Bronchial epithelial cell (primary cell): ENCODE measurements around the gene TTC27. TPM values are rescaled to one million over a fixed set of nuclear protein-coding genes. Genes with fewer than 3 reads are reported as not detected.
A peak's percentile ranks its signal among the peaks of the same experiment; 100 is the strongest.

Experiments
- DNase-seq: peaks from one replicate; pipeline ENCODE4 v3.0.0-alpha.2; 2010; ENCODE audit warnings: low read depth
- FAIRE-seq: peaks from 2 replicates; lab custom pipeline; 2011; peaks lifted over from hg19 to GRCh38; lab: Jason Lieb, UNC
- H3K27me3 ChIP-seq: 2 replicates; pipeline ENCODE4 v1.5.1; 2011; ENCODE audit warnings: low read length; ENCODE audit not compliant: control insufficient read depth, insufficient read depth
- H3K36me3 ChIP-seq: 2 replicates; pipeline ENCODE4 v1.5.1; 2011; ENCODE audit warnings: low read length; ENCODE audit not compliant: control insufficient read depth, insufficient read depth
- H3K4me3 ChIP-seq: 2 replicates; pipeline ENCODE4 v1.5.1; 2011; ENCODE audit warnings: mild to moderate bottlenecking, low read depth, low read length, control low read depth
- total RNA-seq: library from RNA; depleted of rRNA; stranded (reverse); fragments of >200 nt; gene quantifications from 2 replicates; pipeline ENCODE4 v1.2.1, GENCODE V29; 2014
- TF ChIP-seq, protein P1 (sequence below): IDR thresholded peaks from 2 replicates; pipeline ENCODE4 v1.5.1; 2011; ENCODE audit warnings: mild to moderate bottlenecking, moderate library complexity, low read length, control low read depth, inconsistent platforms; ENCODE audit not compliant: insufficient read depth, severe bottlenecking

The TTC27 gene
- total RNA-seq, 1 donor from 2014 or later = 25.3 TPM

DNA sequence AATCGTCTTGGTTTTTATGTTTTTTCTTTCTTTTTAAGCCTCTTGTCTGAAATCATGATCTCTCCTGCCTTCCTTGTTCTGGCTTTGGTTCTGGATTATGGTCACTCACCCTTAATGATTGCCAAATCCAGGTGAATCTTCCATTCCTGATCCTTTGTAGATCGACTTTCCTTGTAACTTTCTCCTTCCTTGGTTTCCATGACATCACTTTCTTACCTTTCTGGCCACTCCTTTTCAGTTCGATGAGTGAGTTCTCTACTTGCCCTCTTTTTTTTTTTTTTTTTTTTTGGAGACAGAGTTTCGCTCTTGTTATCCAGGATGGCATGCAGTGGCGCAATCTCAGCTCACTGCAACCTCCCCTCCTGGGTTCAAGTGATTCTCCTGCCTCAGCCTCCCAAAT, 179.8 kb downstream of the TTC27 start:
- Histone ChIP-seq H3K4me3 (no peak overlapping the region), H3K27me3 (no peaks in the 10 kb centered on the region), H3K36me3 (no peaks in the 10 kb centered on the region)
- TF ChIP-seq, protein P1, sequence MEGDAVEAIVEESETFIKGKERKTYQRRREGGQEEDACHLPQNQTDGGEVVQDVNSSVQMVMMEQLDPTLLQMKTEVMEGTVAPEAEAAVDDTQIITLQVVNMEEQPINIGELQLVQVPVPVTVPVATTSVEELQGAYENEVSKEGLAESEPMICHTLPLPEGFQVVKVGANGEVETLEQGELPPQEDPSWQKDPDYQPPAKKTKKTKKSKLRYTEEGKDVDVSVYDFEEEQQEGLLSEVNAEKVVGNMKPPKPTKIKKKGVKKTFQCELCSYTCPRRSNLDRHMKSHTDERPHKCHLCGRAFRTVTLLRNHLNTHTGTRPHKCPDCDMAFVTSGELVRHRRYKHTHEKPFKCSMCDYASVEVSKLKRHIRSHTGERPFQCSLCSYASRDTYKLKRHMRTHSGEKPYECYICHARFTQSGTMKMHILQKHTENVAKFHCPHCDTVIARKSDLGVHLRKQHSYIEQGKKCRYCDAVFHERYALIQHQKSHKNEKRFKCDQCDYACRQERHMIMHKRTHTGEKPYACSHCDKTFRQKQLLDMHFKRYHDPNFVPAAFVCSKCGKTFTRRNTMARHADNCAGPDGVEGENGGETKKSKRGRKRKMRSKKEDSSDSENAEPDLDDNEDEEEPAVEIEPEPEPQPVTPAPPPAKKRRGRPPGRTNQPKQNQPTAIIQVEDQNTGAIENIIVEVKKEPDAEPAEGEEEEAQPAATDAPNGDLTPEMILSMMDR = no peak
- FAIRE-seq (no peak), DNase-seq (no peak)

GRCh38 chr2:32810909-32811495, 183.2 kb downstream of the TTC27 start:
- Histone ChIP-seq H3K36me3 (no peaks in the 10 kb centered on the region), H3K4me3 (no peak overlapping the region), H3K27me3 (no peaks in the 10 kb centered on the region)
- TF ChIP-seq, protein P1 = no peak
- DNase-seq (peak; percentile 74), FAIRE-seq (peak; percentile 58)

DNA sequence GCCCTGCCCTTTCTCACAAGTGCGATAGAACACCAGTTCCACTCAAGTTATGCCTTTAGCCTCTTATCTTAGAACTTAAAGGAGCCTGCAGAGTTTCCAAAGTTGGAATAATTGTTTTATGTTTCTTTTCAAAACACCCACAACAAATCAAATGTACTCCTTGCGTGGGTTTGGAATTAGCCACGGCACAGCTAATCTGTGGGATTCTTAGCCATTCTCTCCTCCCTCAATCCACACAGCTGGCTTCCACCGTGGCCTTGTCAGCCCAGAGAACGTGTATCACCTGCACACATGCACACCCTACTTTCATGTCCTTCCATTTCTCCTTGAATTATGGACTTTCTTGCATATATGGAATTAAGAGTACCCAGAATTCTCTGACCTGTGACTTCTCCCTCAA, 183.8 kb downstream of the TTC27 start:
- TF ChIP-seq, protein P1 = no peak

GRCh38 chr2:32812316-32812715, 184.5 kb downstream of the TTC27 start:
- Histone ChIP-seq H3K27me3 (no peaks in the 10 kb centered on the region), H3K4me3 (no peak overlapping the region), H3K36me3 (no peaks in the 10 kb centered on the region)
- FAIRE-seq = no peak
- TF ChIP-seq, protein P1 = no peak
- DNase-seq = peak; percentile 64

More for the DNA sequence above, 183.8 kb downstream of the TTC27 start:
- Histone ChIP-seq H3K36me3 (no peaks in the 10 kb centered on the region), H3K4me3 (no peak overlapping the region), H3K27me3 (no peaks in the 10 kb centered on the region)
- FAIRE-seq (no peak), DNase-seq (no peak)

DNA sequence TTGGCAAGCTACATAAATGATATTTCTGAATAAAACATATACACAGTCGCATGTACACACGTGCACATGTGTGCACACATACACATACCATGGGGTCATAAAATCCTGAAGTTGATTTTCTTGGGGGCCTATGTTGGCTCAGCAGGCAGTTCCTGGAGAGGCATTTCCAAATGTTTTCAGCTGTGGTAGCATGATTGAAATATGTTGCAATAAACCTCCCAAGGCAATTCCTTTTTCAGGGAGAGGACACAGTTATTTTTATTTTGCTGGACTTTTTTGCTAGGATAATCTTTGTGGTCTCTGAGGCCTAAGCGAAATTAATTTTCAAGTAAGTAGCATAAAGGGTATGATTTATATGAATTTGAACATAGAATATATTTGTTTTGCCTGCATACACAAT, 192.2 kb downstream of the TTC27 start:
- H3K36me3 ChIP-seq = no peaks in the 10 kb centered on the region
- no peak overlapping the region for H3K4me3 ChIP-seq
- no peak for DNase-seq
- FAIRE-seq = no peak
- H3K27me3 ChIP-seq = no peaks in the 10 kb centered on the region
- TF ChIP-seq, protein P1 = no peak

DNA sequence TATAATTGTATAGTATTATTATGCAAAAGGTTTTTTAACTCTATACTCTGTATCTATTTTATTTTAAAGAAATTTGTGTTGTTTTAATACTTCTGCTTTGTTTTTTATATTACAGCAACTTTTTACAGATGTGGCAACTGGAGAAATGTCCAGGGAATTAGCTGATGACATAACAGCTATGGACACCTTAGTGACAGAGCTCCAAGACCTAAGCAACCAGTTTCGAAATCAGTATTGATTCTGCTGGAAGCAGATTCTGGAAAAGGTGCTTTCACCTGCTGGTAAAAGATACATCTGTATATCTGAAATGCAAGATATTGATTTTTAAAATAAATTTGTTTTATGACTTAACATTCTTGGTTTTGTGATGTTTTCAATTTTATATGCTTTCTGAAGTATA, 192.9 kb downstream of the TTC27 start:
- FAIRE-seq (no peak), DNase-seq (no peak)
- Histone ChIP-seq H3K36me3 (no peaks in the 10 kb centered on the region), H3K4me3 (no peak overlapping the region), H3K27me3 (no peaks in the 10 kb centered on the region)
- TF ChIP-seq, protein P1 = no peak
